GM23338 (cell line): ENCODE results near the gene OR6C68. TPM values are rescaled to one million over a fixed set of nuclear protein-coding genes. Genes with fewer than 3 reads are reported as not detected.

Experiments
- ZNF462 ChIP-seq: fragments of 250-450 bp; sonication (Bioruptor Pico); IDR thresholded peaks from 2 replicates; pipeline ENCODE4 v1.5.0; 2020; ENCODE audit warnings: mild to moderate bottlenecking, moderate library complexity
- polyA plus RNA-seq: library from polyadenylated mRNA; unstranded; fragments of >200 nt; fragmentation: Nextera tagmentation; extraction: Ambion mirVana; gene quantifications from 2 replicates; pipeline ENCODE4 v1.2.1, GENCODE V29; 2016
- total RNA-seq: library from RNA; depleted of rRNA; stranded (reverse); fragments of >200 nt; shearing (Covaris generic); gene quantifications from 2 replicates; pipeline ENCODE4 v1.2.3, GENCODE V29; 2014; rRNA removed

Gene OR6C68
- total and polyA plus RNA-seq, 2 experiments from 2014 or later, result not detected

GRCh38 chr12:55516391-55516790 lies 24.2 kb downstream of the OR6C68 start (continued):
- no peak for TF ChIP-seq ZNF462 (CRISPR knock-in tag)

Other genes with a start within 250 kb of the OR6C68 start
- gene OR6C74, start 247.8 kb upstream of the OR6C68 start, total RNA-seq, result not detected in 2 replicates
- gene OR6C74, start 247.8 kb upstream of the OR6C68 start, polyA plus RNA-seq, result not detected in 2 replicates
- gene OR6C6, start 195.8 kb upstream of the OR6C68 start, total RNA-seq, result not detected in 2 replicates
- not detected in 2 replicates for gene OR6C6, start 195.8 kb upstream of the OR6C68 start, polyA plus RNA-seq
- not detected in 2 replicates for gene OR6C1, start 178.0 kb upstream of the OR6C68 start, total RNA-seq
- not detected in 2 replicates for gene OR6C1, start 178.0 kb upstream of the OR6C68 start, polyA plus RNA-seq
- not detected in 2 replicates for gene OR6C3, start 161.6 kb upstream of the OR6C68 start, total RNA-seq
- not detected in 2 replicates for gene OR6C3, start 161.6 kb upstream of the OR6C68 start, polyA plus RNA-seq
- not detected in 2 replicates for gene OR6C75, start 129.4 kb upstream of the OR6C68 start, total RNA-seq
- not detected in 2 replicates for gene OR6C75, start 129.4 kb upstream of the OR6C68 start, polyA plus RNA-seq
- not detected in 2 replicates for gene OR6C65, start 91.8 kb upstream of the OR6C68 start, total RNA-seq
- gene OR6C65, start 91.8 kb upstream of the OR6C68 start, polyA plus RNA-seq, result not detected in 2 replicates
- not detected in 2 replicates for gene OR6C76, start 66.1 kb upstream of the OR6C68 start, total RNA-seq
- not detected in 2 replicates for gene OR6C76, start 66.1 kb upstream of the OR6C68 start, polyA plus RNA-seq
- not detected in 2 replicates for gene OR6C2, start 48.3 kb upstream of the OR6C68 start, total RNA-seq
- gene OR6C2, start 48.3 kb upstream of the OR6C68 start, polyA plus RNA-seq, result not detected in 2 replicates
- gene OR6C70, start 22.2 kb upstream of the OR6C68 start, total RNA-seq, result not detected in 2 replicates
- gene OR6C70, start 22.2 kb upstream of the OR6C68 start, polyA plus RNA-seq, result not detected in 2 replicates
- not detected in 2 replicates for gene OR6C4, start 57.2 kb downstream of the OR6C68 start, total RNA-seq
- gene OR6C4, start 57.2 kb downstream of the OR6C68 start, polyA plus RNA-seq, result not detected in 2 replicates
- not detected in 2 replicates for gene OR2AP1, start 80.1 kb downstream of the OR6C68 start, total RNA-seq
- not detected in 2 replicates for gene OR2AP1, start 80.1 kb downstream of the OR6C68 start, polyA plus RNA-seq
- gene OR10P1, start 144.5 kb downstream of the OR6C68 start, total RNA-seq, result not detected in 2 replicates
- not detected in 2 replicates for gene OR10P1, start 144.5 kb downstream of the OR6C68 start, polyA plus RNA-seq
- 45.3 and 49.1 TPM in 2 replicates for gene ITGA7, start 215.5 kb downstream of the OR6C68 start, total RNA-seq
- gene ITGA7, start 215.5 kb downstream of the OR6C68 start, polyA plus RNA-seq, result 17.4 and 20.0 TPM in 2 replicates
- 52.3 and 68.3 TPM in 2 replicates for gene BLOC1S1, start 223.7 kb downstream of the OR6C68 start, total RNA-seq
- 174 and 198 TPM in 2 replicates for gene BLOC1S1, start 223.7 kb downstream of the OR6C68 start, polyA plus RNA-seq
- 1.7 and 7.5 TPM in 2 replicates for gene RDH5, start 228.0 kb downstream of the OR6C68 start, total RNA-seq
- 3.9 and 5.4 TPM in 2 replicates for gene RDH5, start 228.0 kb downstream of the OR6C68 start, polyA plus RNA-seq
- gene CD63, start 236.6 kb downstream of the OR6C68 start, total RNA-seq, result 294 and 307 TPM in 2 replicates
- gene CD63, start 236.6 kb downstream of the OR6C68 start, polyA plus RNA-seq, result 670 and 685 TPM in 2 replicates